Measurements from ENCODE around the gene NELFB.

GRCh38 chr9:137319739-137320551 lies 64.8 kb downstream of the NELFB start:
- TF ChIP-seq ZNF212 (CRISPR knock-in tag; IDR thresholded peaks at IDR 0.05) (no peak), ZNF830 (CRISPR knock-in tag; IDR thresholded peaks at IDR 0.05) (no peak), RFX5 (IDR thresholded peaks at IDR 0.05; ENCODE audit: low read depth, low read length) (no peak), HNRNPUL1 (IDR thresholded peaks at IDR 0.05; ENCODE audit: low read length) (no peak), SP1 (CRISPR knock-in tag; IDR thresholded peaks at IDR 0.05) (no peak), YY1 (IDR thresholded peaks at IDR 0.05; ENCODE audit: borderline replicate concordance in 1 of 3, control insufficient read depth in 1 of 3, extremely low read depth in 1 of 3, insufficient read depth in 3 of 3, insufficient read length in 1 of 3, insufficient replicate concordance in 2 of 3, low read depth in 1 of 3, low read length in 2 of 3) (no peak), RNF2 (IDR thresholded peaks at IDR 0.05) (no peak), CREM (IDR thresholded peaks at IDR 0.05; ENCODE audit: low read depth) (no peak), ATF1 (CRISPR knock-in tag; IDR thresholded peaks at IDR 0.05) (no peak), ATF1 (tag; IDR thresholded peaks at IDR 0.05) (no peak)
